ENCODE results near the gene CCDC51. TPM values are rescaled to one million over a fixed set of nuclear protein-coding genes. Genes with fewer than 3 reads are reported as not detected.

CCDC51 gene
- total RNA-seq, 1 donor, result 21.2 TPM

DNA sequence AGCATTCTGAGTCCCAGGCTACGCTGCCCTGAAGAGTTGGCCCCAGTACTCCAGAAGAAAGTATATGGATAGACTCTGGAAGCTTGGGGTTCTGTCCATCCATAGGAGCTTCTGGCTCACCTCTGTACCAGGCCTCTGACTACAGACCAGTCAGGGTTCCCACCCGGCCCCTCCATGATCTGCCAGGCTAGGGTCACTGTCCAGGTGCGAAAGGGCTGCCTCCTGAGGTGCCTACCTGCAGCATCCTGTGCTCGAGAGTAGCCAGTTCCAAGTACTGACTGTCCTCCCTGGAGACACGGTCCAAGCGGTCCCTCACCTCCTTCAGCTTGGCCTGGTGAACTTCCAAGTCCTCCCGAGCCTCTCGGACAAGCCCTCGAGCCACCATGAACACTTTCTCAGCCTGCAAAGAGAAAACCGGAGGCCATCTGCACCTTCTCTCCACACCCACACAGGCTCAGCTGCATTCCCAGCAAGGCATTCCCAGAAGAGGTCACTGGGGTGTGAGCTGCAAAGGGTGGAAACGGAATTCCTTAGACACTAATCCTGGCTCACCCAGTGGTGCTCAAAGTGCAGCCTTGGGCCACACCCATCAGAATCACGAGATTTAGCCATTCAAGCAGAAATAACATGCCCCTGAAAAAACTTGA is 6.3 kb downstream of the CCDC51 start:
- DNase-seq (ENCODE audit: low read depth), result peak; percentile 75
- TF ChIP-seq, protein P1, sequence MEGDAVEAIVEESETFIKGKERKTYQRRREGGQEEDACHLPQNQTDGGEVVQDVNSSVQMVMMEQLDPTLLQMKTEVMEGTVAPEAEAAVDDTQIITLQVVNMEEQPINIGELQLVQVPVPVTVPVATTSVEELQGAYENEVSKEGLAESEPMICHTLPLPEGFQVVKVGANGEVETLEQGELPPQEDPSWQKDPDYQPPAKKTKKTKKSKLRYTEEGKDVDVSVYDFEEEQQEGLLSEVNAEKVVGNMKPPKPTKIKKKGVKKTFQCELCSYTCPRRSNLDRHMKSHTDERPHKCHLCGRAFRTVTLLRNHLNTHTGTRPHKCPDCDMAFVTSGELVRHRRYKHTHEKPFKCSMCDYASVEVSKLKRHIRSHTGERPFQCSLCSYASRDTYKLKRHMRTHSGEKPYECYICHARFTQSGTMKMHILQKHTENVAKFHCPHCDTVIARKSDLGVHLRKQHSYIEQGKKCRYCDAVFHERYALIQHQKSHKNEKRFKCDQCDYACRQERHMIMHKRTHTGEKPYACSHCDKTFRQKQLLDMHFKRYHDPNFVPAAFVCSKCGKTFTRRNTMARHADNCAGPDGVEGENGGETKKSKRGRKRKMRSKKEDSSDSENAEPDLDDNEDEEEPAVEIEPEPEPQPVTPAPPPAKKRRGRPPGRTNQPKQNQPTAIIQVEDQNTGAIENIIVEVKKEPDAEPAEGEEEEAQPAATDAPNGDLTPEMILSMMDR (IDR thresholded peaks at IDR 0.05; ENCODE audit: insufficient read depth, low read depth, low read length), result no peak
- peak overlapping the region; percentile 10 for H3K4me3 ChIP-seq (ENCODE audit: low read depth, low read length)

DNA sequence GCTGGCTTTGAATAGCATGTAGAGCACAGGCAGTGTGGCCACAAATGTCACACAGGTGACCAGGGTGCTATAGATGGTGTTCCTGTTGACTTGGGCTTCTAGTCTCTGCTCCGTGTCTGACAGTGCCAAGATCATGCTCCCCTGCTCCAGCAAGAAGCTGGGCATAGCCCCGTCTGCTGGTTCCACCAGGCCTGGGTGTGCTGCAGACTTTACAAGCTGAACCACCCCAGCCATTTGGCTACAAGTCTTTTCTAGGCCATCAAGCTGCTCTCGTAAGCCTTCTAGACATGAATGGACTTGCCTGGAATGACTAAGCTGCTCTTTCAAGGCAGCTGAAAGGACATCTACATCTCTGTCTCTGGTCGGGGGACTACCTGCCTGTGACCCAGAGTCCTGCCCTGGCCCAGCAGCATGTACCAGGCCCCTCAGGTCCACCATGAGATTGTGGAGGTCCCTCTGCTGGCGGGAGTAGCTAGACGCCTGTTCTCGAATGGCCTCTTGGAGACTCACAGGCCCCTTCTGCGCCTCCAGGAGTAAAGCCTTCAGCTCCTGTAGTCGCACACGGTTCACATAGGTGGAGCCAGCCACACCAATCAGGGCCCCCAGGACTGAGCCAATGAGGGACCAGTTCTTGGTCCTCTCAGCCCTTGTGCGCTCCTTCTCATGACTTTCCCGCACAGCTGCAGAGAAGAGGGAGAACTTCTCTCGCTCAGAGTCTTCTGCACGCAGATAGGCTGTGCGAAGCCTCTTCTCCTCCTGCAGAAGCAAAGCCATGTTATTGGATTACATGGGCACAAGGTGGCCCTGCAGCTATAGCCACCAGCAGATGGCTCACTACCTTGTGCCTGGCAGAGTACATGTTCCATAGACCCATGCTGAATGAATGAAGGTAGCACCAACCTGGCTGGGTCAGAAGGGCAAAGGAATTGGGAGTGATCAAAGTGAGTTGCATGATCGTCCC is 7.2 kb downstream of the CCDC51 start:
- no peak for DNase-seq (ENCODE audit: low read depth)
- no peak overlapping the region for H3K4me3 ChIP-seq (ENCODE audit: low read depth, low read length)
- TF ChIP-seq, protein P1 (IDR thresholded peaks at IDR 0.05; ENCODE audit: insufficient read depth, low read depth, low read length), result peak; percentile 8

DNA sequence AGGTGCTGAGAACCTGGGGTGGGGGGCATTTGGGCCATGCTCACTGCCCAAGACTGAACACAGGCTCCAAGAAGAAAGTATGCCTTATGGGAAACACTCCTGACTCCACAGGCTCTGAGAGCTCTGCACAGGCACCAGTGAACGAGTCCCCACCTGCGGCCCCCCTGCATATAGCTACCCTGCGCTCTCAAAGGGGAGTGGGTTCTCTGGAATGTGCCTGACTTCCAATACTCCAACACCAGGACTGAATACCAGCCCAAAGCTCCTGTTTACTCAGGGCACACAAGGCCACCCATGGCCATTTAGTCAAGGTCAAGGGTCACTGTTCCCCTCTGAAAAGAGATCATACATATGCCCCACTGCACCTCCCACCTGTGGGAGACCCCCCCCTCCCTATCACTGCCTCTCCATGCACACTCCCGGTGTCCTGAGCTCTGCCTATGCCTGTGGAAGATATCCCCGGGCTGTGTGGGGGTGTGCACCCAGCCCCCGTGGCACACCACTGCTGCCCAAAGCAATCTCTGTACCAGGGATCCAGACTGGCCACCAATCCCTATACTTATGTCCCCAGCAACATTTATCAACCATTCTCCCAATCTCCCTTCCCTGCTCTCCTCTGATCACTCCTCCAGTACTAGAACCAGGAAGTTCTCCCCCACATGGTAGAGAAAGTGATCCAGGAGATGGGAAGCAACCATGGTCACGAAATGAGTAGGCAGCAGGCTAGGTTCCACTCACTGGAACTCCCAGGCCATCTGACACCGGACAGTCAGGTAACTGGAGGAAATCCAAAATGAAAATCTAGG is 8.5 kb downstream of the CCDC51 start:
- no peak for DNase-seq (ENCODE audit: low read depth)
- TF ChIP-seq, protein P1 (IDR thresholded peaks at IDR 0.05; ENCODE audit: insufficient read depth, low read depth, low read length), result no peak
- H3K4me3 ChIP-seq (ENCODE audit: low read depth, low read length), result no peak overlapping the region

DNA sequence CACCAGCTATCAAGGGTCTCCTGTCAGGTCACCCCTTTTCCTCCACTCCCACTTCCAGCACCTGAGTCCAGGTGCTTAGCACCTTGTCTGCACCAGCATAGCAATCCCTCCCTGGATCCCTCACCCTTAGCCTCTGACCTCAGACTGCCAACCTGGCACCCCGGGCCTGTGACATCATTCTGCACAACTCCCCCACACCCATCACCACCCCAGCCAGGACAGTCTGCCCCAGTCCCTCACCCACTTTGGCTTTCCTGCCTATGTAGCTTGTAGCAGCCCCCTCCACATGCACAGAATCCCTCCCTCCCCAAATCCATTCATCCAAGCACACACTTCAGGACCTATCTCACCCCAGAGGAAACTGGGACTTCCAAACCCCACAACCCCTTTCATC is 9.2 kb downstream of the CCDC51 start:
- no peak for DNase-seq (ENCODE audit: low read depth)
- no peak overlapping the region for H3K4me3 ChIP-seq (ENCODE audit: low read depth, low read length)
- TF ChIP-seq, protein P1 (IDR thresholded peaks at IDR 0.05; ENCODE audit: insufficient read depth, low read depth, low read length), result no peak

DNA sequence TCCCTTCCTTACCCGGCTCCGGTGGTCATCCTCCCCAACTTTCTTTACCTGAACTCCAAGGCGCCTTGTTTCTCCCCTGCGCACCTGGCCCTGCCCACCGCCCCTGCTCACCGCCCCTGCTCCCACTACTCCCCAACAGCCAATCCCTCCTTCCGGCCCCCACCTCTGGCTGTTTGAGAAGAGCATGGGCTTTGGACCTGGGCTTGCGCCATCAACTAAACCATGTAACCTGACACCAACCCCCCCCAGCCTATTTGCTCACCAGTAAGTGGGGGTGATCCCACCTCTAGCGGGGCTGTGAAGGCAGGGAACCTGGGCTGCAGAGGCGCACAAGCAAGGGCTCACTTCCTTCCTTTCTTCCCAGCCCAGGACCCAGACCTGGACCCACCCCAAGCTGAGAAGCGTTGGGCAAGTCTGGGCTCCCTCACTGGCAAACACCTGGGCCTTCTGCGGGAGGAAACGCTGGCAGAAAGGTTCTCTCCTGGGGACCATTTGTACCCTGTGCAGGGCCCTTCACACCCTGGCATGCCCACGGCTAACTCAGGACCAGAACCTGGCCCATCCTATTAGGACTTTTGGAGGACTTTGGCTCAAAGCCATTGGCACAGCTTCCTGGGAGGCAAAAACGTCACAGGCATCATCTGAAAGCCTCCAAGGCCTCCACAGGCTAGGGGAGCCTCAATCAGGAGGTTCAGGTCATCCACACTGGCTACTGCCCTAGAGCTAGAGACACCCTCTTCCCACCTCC is 9.8 kb downstream of the CCDC51 start, which contains the start of gene PLXNB1:
TSS of gene PLXNB1 (minus strand) at position 127 of the 748 bp plus-strand sequence. CDS start 5,475 bp downstream, outside the sequence.
- TF ChIP-seq, protein P1 (IDR thresholded peaks at IDR 0.05; ENCODE audit: insufficient read depth, low read depth, low read length), result no peak
- peak; percentile 77 for DNase-seq (ENCODE audit: low read depth)
- H3K4me3 ChIP-seq (ENCODE audit: low read depth, low read length), result peak within 1 kb of the TSS; percentile 70
